HG03460 (cell line): ENCODE measurements around the gene CLEC20A.

Experiments used
- ATAC-seq: cut with Tn5 transposase; IDR thresholded peaks from one replicate; pipeline ENCODE4 v1.9.1; 2021; ENCODE audit not compliant: unreplicated experiment

Gene CLEC20A

DNA sequence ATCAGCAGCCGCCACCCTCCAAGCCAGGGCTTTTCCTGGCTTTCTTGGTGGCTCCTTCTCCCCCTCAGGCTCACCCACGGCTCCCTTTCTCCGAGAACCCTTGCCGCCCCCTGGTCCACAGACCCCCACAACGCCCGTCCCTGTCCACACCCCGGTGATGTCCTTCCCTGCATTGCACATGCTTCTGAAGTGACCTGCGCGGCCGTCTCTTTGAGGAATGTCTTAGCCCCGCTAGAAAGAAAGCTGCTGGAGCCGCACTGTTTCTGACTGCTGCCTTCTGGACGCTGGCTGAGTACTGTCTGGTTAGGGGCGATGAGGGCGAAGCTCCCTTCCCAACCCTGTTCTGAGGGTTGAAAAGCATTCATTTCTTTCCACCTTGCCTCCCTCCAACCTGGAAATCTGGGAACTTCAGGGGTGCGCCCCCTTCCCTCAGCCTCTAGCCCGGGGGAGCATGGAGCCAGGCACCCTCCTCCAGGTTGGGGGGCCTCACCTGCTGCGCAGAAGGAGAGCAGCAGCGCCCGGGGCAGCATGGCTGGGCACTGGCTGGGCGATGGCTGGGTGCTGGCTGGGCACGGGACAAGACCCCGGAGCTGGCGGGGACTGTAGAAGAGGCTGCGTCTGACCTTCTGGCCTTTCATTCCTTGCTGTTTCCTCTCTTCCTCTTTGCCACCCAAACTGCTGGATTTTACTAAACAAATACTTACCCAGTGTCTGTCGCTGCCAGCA is at the start of gene CLEC20A:
TSS of gene CLEC20A (minus strand) at position 555 of the 726 bp plus-strand sequence. CDS start at position 530, 25 bp downstream.
- ATAC-seq = no peak

DNA sequence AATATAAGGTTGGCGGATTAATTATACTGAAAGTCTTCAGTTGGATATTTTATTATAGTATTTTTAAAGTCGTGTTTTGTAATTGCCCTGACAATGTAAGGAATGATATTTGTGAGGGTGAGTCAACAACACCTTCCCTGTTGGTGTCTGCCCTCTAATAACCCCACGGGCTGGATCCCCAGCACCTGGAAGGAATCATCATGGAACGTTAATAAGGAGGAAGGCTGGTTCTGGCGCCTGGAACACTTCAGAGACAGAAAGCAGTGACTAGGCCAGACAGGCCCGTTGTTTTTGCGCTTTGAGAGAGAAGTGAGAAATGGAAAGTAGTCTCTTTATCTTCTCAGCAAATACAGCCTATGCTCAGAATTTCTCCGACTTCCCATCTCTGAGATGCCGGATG is 47.8 kb upstream of the CLEC20A start:
- ATAC-seq = no peak

DNA sequence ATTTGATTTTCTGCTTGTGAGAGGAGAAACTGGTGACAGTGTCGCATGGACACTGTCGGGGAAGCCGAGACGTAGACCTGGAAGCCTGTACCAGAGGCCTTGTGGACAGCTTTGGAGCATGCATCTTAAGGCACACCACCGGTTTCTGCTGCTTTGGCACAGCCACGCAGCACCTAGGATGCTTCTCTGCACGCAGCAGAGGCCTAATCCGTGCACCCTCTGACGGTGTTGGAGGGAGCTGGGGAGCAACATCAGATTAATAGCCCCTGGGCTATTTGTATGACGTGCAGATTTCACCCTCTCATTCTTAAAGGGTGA is 46.5 kb upstream of the CLEC20A start:
- ATAC-seq = peak; percentile 33

DNA sequence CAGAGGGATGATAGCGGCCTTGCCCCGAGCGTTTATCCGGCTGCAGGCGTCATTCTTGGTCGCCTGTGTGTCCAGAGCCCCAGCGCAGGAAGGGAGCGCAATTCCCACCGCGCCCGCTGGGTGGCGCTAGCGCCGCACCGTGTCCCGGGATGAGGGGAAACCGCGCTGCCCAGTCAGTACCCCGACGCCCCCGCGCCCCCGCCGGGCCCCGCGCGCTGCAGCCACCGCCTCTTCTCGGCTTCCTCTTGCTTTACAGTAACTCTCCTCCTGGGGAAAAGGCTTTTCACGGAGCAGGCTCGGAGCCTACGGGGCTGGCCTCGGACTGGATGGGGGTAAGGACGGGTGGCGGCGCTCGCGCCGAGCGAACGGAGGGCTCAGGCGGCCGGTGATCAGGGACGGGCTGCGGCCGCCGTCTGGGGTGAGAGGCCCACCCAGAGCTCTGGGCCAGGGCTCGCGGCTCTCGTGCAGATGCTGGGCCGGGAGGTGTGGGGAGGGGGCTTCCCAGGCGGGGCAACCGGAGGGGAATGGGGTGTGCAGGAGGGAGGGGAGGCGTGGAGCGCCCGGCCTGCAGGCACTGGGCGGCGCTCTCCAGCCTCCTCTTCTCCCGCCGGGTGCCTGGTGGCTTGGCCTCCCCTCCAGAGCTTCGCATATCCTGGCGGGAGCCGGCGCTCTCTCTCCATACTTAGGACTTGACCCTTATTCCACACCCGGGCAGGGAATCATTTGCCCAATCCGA is 46.0 kb upstream of the CLEC20A start:
- ATAC-seq = peak; percentile 76

DNA sequence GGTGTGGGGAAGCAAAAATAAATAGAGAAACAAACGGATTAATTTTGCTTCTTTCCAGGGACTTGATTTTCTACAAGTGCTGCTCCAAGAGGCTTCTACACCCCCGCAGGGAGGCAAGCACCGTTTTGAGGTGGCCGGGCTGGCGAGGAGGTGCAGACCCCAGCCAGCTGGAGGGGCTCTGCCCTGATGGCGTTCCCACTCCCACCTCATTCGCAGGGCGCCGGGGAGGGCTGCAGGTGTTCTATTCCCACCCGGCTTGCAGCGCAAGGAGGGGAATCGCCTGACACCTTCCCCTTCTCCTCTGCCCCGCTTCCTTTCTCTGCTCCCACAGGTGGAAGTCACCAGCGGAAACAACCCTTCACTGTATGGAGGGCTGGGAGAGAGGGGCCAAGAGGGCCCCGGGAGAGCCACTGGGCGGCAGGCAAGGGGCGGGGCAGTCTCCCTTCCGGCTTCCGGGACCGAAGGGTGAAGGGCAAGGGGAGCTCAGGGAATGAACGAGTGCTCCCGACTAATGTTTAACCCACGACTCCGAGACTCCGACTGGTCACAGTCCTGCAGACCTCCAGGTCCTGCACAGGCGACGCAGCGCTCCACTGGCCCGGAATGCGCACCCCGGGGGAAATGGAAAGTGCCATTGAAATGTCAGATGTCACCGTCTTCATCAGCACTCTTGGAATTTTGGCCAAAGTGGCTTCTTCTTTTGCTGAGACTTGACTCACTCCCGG is 45.2 kb upstream of the CLEC20A start:
- peak; percentile 53 for ATAC-seq

DNA sequence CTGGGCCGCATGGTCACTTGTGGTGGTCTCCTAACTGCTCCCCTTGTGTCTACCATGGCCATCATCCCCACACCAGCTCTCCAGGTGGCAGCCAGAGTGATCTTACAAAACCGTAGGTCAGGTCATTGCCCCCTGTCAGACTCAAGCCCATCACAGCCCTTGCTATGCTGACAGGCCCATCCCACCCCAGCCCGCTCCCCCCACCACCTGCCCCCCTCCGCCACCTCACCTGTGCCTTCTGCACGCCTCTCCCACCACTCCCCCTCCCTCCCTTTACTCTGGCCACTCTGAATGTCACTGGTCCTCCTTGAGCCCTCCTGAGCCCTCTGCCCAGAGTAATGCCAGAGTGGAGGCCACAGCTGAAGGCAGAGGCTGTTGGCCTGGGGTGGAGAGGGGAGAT is 44.6 kb upstream of the CLEC20A start:
- no peak for ATAC-seq

DNA sequence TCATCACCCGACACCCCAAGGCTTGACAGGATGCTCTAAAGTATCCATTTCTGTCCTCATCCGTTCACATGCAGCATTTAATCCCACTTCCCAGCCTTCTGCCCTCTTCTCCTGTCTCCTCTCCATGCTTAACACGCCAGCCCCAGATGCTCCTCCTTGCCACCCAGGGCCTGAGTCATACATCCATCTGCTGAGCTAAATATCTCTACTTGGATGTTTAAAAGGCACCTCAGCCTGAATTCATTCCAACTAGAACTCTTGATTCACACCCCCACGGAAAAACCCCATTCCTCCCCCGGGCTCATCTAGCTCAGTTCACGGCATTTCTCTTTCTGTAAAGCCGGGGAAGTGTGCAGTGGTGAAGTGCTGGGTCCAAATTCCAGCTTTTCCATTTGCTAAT is 43.9 kb upstream of the CLEC20A start:
- no peak for ATAC-seq

DNA sequence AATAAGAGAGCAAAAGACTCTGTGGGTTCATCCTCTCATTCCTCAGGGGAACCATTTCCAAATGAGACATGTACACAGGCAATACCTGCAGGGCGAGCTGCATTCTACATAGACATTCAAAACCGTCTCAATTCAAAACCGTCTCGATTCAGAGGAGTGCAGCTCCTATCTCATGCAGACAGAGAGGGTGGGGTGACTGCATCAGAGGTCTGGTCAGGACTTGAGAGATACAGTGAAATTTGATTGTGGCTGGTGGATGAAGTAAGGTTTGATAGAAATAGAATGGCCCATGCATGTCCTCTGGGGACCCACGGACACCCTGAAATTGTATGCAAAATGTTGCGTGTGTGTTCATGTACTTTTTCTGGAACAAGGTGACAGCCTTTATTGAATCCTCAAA is 43.4 kb upstream of the CLEC20A start:
- ATAC-seq = no peak

DNA sequence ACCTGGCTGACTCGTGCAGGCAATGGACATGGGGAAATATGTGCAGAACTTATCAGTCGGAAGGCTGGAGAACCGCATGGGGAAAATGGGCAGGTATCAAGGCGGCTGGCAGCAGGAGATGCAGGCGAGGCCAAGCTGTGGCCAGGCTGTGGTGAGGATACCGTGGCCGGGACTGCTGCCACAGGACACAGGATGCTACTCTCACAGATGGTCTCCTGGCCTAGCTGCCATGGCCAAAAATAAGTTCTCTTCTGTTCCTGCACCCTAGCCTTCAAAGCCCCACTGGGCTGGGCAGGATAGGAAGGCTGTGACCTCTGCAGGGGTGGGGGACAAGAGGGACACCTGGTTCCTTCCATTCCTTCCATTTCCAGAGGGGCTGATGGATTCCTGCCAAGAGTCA is 42.5 kb upstream of the CLEC20A start:
- no peak for ATAC-seq

DNA sequence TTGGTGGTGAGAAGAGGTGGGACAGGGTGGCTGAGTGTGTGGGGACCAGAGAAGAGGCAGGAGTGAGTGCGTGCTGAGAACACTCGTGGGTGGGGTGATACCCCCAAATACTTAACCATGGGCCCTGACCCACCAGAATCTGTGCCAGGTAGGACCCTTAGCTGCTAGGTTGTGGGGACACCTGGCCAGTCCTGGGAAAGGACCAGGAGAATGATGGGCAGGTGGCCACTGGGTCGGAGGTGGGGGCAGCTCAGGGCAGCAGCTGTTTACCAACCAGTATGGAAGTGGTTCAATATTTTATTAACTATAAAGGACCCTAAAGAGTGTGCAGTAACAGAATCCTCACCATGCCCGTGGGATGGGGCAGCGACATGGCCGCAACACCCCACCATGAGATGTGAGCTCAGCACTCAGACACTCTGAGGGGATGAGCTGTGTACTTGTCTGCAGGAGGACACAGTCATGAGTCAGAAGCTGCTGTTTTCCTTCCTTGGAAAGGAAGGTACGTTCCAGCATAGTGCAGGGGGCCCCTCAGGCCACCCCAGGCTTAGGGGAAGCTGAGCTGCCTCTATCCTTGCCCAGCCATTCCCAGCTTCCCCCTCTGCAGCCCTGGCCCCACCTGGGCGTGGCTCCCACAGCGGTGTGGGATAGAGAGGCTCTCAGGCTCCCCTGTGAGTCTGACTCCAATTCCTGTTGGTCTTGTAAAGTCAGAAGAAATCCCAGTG is 41.6 kb upstream of the CLEC20A start:
- ATAC-seq = no peak

DNA sequence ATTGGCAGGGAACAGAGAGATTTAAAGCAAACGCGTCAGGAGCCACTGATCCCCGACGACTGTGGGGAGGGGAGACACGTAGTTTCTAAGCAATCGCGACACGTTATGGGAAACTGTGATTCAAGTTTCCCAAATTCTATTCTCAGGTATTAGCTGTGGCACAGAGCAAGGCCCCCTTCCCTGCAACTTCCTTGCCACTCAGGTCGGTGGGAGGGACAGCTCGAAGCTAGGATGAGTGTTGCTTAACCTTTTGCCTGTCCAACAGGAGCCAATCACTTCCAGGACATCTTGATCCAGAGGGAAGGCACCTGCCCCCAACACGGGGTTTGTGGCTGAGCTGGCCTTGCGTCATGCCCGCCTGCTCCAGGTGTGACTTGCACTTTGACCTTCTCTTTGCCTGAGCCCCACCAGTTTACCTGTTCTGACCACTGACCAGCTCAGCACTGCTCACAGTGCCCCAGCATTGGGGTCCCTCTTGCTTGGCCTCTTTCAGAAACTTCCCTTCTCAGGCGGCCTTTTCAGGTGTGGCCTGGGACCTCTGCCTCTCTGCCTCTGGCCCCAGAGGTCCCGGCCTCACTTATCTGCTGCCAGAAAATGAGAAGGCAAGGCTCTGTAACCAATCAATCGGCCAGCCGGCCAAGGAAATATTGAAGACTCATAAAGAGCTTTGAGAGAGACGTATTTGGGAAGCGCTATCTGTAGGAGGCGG is 40.8 kb upstream of the CLEC20A start:
- no peak for ATAC-seq

DNA sequence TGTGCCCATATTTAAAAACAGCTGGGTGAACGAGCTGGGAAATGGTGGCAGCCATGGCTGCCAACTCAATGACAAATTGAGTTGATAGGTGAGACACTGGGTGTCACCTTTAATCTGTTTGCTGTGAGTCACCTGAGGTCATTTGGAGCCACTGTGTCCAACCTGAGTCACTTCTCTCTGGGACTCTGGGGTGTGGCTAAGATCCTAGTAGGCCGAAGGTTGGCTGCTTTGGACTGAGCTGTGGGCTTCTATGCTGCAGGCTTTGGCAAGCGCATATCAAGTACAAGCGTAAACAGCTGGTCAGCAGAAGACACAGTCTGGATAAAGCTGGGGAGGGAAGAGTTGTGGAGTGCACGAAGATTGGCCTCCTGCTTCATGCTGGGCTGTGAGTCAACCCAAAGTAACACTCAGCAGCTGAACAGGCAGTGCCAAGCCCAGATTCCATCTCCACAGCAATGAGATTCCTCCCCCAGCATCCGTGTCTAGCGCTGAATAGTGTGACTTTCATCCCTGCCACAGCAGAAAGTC is 40.1 kb upstream of the CLEC20A start:
- ATAC-seq = no peak

DNA sequence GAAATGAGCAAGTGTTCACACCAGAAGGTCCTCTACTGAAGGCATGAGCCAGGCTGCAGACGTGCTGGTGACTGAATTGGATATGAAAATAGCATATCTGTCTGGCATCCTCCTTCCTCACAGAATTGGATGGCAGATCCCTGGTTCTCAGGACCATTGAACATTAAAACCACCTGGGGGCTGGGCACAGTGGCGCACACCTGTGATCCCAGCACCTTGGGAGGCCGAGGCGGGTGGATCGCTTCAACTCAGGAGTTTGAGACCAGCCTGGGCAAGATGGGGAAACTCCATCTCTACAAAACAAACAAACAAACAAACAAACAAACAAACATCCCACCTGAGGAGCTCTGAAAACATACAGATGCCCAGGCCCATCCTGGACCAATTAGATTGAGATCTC is 39.6 kb upstream of the CLEC20A start:
- ATAC-seq = no peak

DNA sequence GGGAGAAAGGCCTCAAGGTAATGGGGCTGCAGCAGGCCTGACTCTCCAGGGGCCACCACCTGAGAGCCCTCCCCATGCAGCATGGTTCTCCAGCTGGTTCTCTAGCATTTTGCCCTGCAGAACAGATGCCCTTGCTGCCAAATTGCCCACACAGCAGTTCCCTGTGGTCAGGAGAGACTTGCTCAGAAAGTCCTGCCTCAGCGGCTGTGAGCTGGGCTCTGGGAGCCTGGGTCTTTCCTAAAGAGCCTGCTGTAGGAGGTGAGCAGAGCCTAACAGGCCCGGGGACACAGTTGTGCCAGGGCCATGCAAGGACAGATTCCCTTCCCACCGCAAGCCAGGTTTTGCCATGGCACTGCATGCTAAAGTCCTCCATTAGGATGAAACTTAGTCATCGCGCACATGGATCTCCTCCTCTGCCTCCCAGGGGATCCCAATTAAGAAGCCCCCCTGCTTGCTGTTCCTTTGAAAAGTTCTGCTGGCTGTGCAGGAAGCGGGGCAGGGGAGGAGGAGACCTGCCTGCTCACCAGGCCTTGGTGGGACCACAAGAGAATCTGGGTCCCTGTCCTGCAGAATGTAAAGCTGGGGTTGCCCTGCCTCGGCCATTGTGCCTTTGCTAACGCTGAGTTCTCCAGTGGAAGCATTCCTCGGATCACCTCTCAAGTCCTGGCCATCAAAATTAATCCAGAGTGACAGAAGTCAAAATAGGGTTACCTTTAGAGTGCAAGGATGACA is 37.5 kb upstream of the CLEC20A start:
- ATAC-seq = no peak

DNA sequence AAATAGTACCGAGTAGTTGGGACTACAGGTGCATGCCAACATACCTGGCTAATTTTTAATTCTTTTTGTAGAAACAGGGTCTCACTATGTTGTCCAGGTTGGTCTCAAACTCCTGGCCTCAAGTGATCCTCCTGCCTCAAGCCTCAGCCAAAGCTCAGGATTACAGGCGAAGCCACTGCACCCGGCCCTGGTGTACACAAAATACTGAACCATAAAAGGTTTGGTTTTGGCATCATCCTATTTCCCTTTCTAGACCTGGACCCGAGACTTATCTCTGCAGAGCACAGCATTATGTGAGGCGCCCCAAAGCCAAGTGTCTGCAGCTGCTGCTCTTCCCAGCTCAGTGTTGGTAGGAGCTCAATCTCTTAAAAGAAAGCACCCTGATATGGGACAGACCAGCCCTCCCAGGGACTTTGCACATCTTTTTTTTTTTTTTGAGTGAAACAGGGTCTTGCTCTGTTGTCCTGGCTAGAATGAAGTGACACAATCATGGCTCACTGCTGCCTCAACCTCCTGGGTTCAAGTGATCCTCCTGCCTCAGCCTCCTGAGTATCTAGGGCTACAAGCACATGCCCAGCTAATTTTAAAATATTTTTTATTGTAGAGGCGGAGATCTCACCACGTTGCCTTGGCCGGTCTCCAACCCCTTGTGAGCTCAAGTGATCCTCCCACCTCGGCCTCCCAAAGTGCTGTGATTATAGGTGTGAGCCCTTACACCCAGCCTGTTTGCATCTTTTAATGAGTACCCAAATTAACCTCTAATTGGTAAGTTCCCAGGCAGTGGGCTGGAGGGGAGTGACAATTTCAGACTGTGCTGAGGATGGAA is 36.6 kb upstream of the CLEC20A start:
- no peak for ATAC-seq

DNA sequence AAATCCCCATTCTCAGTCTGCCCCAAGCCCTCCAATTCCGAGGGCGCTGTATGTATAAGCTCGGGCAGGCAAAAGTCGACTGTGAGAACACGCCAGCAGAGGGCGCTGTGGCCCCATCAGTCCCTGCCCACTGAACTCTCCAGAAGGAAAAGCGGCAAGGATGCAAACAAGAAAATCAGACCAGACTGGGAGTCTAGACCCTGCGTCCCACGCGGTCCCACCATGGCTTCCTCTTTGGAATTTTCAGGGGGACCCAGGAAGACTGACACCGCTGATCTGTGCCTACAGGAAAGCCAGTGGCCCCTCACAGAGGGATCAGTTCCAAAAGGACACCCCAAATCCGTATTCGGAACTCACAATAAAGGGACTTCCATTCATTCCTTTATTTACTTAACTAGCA is 35.6 kb upstream of the CLEC20A start:
- peak; percentile 85 for ATAC-seq

DNA sequence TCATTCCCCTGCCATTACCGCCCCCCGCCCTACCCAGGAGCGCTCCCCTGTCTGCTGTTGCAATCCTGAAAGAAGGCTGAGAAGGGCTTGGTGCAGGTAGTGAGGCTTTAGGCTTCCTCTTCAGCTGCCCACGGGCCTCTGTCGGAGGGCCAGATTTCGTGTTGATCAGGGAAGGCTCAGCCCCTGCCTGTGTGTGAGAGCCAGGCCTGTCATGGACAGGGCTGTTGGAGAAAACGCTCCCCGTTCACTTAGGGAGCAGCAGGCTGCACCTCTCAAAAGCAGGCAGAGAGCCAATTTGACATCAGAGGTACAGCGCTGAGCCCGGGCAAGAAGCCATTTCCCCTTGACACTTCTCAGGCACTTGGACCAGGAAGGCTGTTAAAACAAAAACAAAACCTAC is 35.1 kb upstream of the CLEC20A start:
- ATAC-seq = peak; percentile 18

DNA sequence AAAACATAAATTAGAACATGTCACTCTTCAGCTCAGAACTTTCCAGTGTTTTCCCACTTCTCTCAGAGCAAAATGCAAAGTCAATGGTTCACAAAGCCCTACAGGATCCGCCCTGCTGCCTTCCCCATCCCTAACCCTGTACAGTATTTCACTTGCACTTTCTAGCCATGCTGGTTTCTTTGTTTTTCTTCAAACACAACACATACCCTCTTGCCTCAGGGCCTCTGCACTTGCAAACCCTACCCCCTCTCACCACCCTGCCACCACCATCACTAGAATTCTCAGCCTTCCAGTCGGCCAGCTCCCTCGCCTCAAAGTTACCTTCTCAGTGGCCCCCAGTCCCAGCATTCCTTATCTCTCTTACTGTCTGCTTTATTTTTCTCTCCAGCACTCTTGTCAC is 33.7 kb upstream of the CLEC20A start:
- no peak for ATAC-seq

DNA sequence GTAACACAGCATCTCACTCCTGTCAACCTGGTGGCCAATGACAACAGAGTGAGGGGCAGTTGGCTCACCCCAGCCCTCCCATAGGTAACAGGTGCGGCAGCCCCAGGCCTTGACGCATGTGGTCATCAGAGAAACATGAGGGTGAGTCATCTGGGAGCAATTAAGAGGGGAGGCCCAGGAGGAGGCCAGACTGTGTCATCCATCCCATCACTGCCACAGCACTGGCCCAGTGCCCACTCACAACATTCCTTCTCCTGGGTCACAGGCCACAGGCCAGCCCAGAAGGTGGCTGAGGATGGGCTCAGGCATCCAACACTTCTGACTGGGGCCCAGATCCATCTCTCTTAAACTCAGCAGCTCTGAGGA is 33.3 kb upstream of the CLEC20A start:
- ATAC-seq = no peak
